Measurements from ENCODE around the gene EIF4EBP3.
"Not testable (repeated sequence)": the region's sequence is repeated elsewhere in the genome, so short reads cannot be mapped to it uniquely, and the experiment has no call there.

Gene EIF4EBP3

GRCh38 chr5:140588311-140589070 is 41.0 kb downstream of the EIF4EBP3 start:
- DNase-seq = no peak

DNA sequence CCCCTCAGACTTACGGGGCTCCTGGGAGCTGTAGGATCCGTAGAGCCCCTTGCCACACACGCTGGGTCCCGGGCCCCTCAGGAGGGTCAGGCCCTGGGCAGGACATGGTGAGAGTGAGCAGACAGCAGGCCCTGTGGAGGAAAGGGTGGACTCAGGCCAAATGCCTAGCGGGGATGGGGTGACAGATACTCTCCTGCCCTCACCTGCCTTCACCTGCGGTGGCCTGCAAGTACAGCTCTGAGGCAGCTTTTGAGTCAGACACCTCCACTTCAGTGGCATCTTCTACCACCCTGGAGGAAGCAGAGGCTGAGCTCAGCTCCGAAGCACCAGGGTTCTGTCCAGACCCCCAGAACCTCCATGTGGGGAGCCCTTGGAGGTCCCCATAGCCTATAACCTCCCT is 43.4 kb downstream of the EIF4EBP3 start:
- no peak for DNase-seq

DNA sequence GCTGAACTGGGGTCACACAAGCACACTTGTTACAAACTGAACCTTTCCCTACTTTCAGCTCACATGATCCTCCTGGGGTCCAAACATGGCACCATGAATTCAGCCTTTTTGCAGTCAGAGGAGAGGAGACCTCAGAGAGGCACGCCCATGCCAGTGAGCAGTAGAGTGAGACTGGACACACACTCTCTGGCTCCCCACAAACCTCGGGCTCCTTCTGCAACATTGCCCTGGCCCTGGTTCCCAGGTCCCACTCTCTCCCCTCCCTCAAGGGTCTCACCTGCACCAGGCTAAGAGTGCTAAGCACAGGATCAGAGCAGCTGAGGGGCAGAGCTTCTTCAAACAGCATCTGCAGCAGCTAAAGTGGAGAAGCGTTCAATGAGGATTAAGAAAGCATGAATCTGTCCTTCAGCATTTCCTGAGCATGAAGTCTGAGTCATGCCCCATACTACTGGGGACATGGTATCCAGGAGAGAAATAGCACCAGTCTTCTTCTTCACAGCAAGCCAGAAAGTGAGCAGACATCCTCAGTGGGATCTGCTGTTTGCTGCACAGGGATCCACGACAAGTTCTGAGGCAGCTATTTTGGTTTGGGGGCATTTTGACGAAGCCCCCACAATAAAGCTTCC is 44.4 kb downstream of the EIF4EBP3 start:
- no peak for DNase-seq

- DNase-seq = not testable (repeated sequence)
These were observed 45.6 kb downstream of the EIF4EBP3 start for GRCh38 chr5:140593070-140593469.

DNA sequence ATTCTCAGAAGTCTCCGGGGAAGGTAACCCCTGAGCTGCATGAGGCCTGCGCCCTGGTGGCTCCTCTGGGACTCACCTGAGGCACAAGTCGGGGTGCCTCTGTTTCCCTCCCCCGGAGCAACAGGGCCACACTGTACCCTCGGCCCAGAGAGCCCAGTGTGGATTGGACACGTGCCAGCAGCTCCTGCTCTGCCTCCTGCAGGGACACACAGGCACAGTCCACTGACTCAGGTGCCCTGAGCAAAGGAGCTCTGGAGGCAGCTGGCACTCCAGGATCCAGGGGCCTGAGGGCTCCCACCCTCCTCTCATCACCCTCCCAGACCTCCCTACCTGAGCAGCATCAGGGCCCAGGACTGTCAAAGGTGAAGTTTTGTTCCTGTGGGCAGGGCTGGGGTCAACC is 46.7 kb downstream of the EIF4EBP3 start:
- DNase-seq = no peak

DNA sequence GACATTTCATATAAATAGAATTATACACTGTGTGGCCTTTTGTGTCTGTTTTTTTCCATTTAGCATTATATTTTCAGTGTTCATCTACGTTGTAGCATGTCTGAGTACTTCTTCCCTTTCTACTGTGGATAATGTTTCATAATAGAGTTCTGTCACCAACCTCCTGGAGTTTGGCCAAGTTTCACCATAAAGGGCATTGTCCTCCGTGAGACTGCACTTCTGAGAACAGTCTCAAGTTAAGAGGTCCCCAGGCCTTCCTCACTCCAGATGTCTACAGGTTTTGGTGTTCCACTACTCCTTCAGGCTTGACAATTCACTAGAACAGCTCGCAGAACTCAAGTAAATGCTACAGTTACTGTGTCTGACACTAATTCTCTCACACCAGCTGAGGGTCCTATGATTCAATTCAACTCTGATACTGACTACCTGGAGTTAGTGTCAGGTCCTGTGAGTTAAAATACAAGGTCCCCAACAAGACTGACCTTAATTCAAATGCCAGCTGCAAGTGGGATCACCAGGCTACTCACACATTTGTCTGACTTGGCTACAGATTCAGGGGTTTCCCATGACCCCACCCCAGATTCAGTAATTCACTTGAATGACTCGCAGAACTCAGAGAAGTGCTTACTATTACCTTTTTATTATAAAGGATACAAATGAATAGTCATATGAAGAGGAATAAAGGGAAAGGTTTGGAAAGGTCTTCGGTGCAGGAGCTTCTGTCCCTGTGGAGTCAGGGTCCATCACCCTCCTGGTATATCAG is 48.3 kb downstream of the EIF4EBP3 start:
- no peak for DNase-seq

GRCh38 chr5:140596321-140596741 is 48.9 kb downstream of the EIF4EBP3 start:
- DNase-seq = no peak

DNA sequence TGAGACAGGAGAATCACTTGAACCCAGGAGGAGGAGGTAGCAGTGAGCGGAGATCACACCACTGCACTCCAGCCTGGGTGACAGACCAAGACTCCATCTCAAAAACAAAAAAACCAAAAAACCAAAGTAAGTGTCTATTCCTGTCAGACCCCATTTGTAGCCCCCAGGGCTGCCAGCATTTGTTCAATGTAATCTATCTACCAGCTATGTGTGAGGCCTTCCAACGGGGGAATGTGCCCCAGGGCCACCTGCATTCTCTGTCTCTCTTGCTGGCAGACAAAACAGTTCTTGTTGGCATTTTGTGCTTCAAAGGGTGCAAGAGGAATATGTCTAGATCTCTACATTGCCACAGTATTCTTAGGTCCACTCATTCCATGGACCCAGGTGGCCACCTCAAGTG is 51.4 kb downstream of the EIF4EBP3 start:
- no peak for DNase-seq
